AG09309 (cell line): ENCODE measurements around the gene PAK2.

Source experiments
- DNase-seq: peaks from one replicate; pipeline ENCODE4 v3.0.0-alpha.2; 2010; ENCODE audit warnings: low read depth
- H3K4me3 ChIP-seq: 2 replicates; pipeline ENCODE4 v1.5.1; 2011; ENCODE audit warnings: mild to moderate bottlenecking, low read depth, low read length, moderate library complexity; ENCODE audit not compliant: control insufficient read depth
- TF ChIP-seq, protein P1 (sequence below): IDR thresholded peaks from 2 replicates; pipeline ENCODE4 v1.5.1; 2011; ENCODE audit warnings: mild to moderate bottlenecking, low read depth, low read length, inconsistent platforms; ENCODE audit not compliant: insufficient read depth, control insufficient read depth; ENCODE audit errors: missing control alignments

Gene PAK2

DNA sequence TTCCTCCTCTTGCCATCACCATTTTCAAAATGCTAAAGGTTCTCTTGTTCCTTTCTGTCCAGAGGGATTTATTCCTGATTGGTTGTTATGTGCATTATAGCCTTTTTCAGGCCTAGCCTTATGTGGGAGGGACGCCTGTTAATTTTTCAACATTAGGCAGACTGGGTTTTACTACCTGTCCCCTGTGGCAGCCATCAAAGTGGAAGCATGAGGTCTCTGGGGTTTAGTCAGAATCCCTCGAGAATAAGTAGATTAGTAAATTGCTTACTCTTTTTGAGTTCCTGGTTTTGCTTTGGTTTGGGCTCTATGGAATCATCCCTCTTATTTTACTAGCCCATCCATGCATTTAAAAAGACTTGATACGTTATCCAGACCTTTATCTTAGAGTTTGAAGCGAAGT lies 32.4 kb downstream of the PAK2 start:
- no peak for DNase-seq
- TF ChIP-seq, protein P1, sequence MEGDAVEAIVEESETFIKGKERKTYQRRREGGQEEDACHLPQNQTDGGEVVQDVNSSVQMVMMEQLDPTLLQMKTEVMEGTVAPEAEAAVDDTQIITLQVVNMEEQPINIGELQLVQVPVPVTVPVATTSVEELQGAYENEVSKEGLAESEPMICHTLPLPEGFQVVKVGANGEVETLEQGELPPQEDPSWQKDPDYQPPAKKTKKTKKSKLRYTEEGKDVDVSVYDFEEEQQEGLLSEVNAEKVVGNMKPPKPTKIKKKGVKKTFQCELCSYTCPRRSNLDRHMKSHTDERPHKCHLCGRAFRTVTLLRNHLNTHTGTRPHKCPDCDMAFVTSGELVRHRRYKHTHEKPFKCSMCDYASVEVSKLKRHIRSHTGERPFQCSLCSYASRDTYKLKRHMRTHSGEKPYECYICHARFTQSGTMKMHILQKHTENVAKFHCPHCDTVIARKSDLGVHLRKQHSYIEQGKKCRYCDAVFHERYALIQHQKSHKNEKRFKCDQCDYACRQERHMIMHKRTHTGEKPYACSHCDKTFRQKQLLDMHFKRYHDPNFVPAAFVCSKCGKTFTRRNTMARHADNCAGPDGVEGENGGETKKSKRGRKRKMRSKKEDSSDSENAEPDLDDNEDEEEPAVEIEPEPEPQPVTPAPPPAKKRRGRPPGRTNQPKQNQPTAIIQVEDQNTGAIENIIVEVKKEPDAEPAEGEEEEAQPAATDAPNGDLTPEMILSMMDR = no peak
- no peak overlapping the region for H3K4me3 ChIP-seq

DNA sequence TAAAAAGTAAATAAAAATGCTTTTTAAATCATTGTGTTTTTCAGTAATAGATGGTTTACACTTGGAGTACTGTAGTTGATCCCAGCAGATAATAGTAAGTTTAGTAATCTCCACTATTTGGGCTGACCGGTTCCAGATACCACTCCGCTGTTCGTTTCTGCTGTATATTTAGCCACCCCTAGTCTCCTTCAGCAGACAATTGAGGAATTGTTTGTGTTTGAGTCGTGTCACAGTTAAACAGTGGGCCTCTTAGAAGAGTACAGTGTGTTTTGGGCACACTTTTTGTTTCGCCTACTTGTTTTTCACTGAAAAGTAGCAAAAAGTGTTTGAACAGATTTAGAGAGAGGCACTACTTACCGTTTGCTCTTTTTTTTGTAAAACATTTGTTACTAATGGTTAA lies 33.2 kb downstream of the PAK2 start:
- no peak overlapping the region for H3K4me3 ChIP-seq
- TF ChIP-seq, protein P1 = no peak
- DNase-seq = no peak

DNA sequence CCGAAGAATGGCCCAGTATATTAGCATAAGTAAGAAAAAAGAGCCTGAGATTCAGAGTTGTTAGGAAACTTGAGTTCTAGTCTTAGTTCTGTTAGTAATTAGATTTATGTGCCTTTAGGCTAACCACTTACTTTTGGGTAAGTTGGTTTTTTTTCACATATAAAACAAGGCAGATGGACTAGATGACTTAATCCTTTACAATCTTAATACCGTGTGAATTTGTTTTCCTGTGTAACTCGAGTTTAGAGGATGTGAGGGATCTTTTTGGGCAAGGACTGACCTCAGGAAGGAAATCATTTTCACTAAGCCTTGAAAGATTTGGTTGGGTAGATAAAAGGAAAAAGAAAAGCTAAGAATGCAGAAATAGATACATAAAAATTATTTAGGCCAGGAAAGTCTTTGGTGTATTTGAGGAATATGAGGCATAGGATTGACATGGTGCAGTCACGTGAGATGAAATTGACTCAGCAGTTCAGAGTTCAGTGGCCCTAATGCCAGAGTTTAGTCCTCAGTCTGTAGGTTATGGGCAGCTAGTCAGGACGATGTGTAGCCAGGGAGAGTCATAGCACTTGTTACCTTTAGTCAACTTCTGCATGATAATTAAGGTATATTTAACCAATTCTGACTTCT lies 34.6 kb downstream of the PAK2 start:
- TF ChIP-seq, protein P1 = no peak
- H3K4me3 ChIP-seq = no peak overlapping the region
- DNase-seq = no peak

DNA sequence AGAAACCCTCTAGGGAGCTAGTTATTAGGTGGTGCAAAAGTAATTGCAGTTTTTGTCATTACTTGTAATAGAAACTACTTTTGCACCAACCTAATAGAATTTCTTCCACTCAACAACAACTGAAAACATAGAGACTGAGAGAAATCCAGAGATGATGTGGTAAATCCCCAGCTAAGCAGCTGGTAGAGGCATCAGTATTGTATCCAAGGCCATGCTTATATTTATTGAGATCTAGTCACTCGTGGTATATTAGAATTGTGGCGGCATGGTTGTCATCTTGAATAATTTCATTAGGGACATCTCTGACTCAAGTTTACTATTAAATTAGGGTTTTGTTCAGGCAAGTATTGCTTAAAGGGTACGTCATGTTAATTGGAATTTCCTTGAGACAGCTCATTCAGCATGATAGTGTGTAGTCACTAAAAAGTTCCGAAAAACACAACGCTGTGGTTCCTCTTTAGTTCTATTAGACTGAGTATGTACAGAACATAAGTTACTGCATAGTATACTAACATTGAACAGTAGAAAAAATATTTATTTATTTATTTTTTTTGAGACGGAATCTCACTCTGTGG lies 35.3 kb downstream of the PAK2 start:
- no peak overlapping the region for H3K4me3 ChIP-seq
- TF ChIP-seq, protein P1 = no peak
- DNase-seq = no peak

DNA sequence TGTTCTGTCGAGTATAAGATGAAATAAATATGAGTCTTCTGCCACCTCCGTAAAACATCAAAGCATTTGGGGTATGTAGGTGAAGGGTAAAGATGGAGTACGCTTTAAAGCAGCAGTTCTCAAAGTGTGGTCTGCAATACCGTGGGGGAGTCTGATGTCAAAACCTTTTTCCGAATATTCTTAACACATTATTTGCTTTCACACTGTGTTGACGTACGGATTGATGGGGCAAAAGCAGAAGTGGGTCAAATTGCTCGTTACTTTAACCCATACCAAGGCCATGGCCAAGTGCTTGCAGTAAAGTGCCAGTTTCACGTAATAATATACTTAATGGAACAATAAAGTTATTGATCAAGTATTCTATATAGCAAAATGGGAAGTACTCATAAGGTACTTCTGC lies 36.3 kb downstream of the PAK2 start:
- no peak for DNase-seq
- H3K4me3 ChIP-seq = no peak overlapping the region
- TF ChIP-seq, protein P1 = no peak

DNA sequence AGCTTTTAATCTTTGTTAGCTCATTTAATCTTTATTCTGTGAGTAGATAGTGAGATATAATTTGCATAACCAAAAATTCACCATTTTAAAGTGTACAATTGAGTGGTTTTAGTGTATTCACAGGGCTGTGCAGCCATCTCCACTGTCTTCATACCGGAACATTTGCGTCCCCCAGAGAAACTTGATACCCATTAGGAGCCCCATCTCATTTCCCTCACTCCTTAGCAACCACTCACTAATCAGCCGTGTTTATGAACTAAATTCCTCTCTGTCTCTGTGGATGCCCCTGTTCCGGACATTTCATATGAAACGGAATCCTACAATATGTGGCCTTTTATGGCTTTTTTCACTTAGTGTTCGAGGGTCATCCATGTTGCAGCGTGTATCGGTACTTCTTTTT lies 38.2 kb downstream of the PAK2 start:
- no peak overlapping the region for H3K4me3 ChIP-seq
- DNase-seq = no peak
- TF ChIP-seq, protein P1 = no peak
